HepG2 (cell line): Measurements from ENCODE around the gene NEURL1B. TPM values are rescaled to one million over a fixed set of nuclear protein-coding genes. Genes with fewer than 3 reads are reported as not detected.

Experiments used
- BORCS8-MEF2B ChIP-seq: sonication (generic); formaldehyde crosslinking; IDR thresholded peaks from 2 replicates; pipeline ENCODE4 v1.8.0; 2022; ENCODE audit warnings: mild to moderate bottlenecking, missing genetic modification reagents
- CEBPG ChIP-seq: IDR thresholded peaks from 2 replicates; pipeline ENCODE4 v1.6.1; 2016
- CHD2 ChIP-seq: IDR thresholded peaks from 2 replicates; pipeline ENCODE4 v1.6.1; 2011; ENCODE audit warnings: low read depth, low read length, improper control_type of control experiment
- HDAC2 ChIP-seq: sonication (generic); formaldehyde crosslinking; IDR thresholded peaks from 2 replicates; pipeline ENCODE4 v1.4.0; 2020; ENCODE audit warnings: missing genetic modification reagents
- HIVEP1 ChIP-seq: sonication (generic); formaldehyde crosslinking; IDR thresholded peaks from 2 replicates; pipeline ENCODE4 v1.4.0; 2020; ENCODE audit warnings: mild to moderate bottlenecking, missing genetic modification reagents
- LCORL ChIP-seq, 2 experiments: fragments of 450-650 bp in 1 of 2; sonication (generic) in 1 of 2; formaldehyde crosslinking in 1 of 2; IDR thresholded peaks; 2 replicates each; pipeline versions ENCODE4 v1.5.0 to v1.6.1; 2017 to 2020; ENCODE audit warnings: antibody characterized with exemption in 1 of 2, missing genetic modification reagents in 1 of 2
- MTA1 ChIP-seq: sonication (generic); formaldehyde crosslinking; IDR thresholded peaks from 2 replicates; pipeline ENCODE4 v1.4.0; 2020; ENCODE audit warnings: missing genetic modification reagents, mild to moderate bottlenecking, borderline replicate concordance
- NR1H2 ChIP-seq: sonication (generic); formaldehyde crosslinking; IDR thresholded peaks from 2 replicates; pipeline ENCODE4 v1.8.1; 2022; ENCODE audit warnings: low read depth, missing genetic modification reagents, borderline replicate concordance
- POGZ ChIP-seq: sonication (generic); formaldehyde crosslinking; IDR thresholded peaks from 2 replicates; pipeline ENCODE4 v1.4.0; 2020; ENCODE audit warnings: mild to moderate bottlenecking, missing genetic modification reagents
- SALL1 ChIP-seq: sonication (generic); formaldehyde crosslinking; IDR thresholded peaks from 2 replicates; pipeline ENCODE4 v1.8.0; 2022; ENCODE audit warnings: mild to moderate bottlenecking, missing genetic modification reagents
- ZBTB7A ChIP-seq: sonication (generic); formaldehyde crosslinking; IDR thresholded peaks from 2 replicates; pipeline ENCODE4 v1.8.0; 2022; ENCODE audit warnings: mild to moderate bottlenecking, missing genetic modification reagents
- ZNF230 ChIP-seq: sonication (generic); formaldehyde crosslinking; IDR thresholded peaks from 2 replicates; pipeline ENCODE4 v1.4.0; 2020; ENCODE audit warnings: mild to moderate bottlenecking, missing genetic modification reagents
- polyA plus RNA-seq, 8 experiments: library from polyadenylated mRNA; depleted of rRNA in 3 of 8; stranded (reverse) in 7 of 8; unstranded in 1 of 8; fragments of >200 nt; fragmentation: Illumina TruSeq in 4 of 8; extraction: Trizol in 4 of 8; gene quantifications; 2 replicates each; pipeline versions ENCODE4 v1.2.1 to v1.2.3, GENCODE V29; 2011 to 2016; ENCODE audit warnings: low read depth in 4 of 8, missing spikeins in 1 of 8, mixed read lengths in 1 of 8; ENCODE audit not compliant: insufficient read depth in 1 of 8
- total RNA-seq, 5 experiments: library from RNA; depleted of rRNA; stranded (reverse); fragments of >200 nt; fragmentation: Illumina TruSeq; extraction: Trizol; gene quantifications; 2 replicates each; pipeline ENCODE4 v1.2.3, GENCODE V29; 2016; ENCODE audit warnings: low read depth in 1 of 5
- TF ChIP-seq, protein P1 (sequence below): sonication (generic); formaldehyde crosslinking; IDR thresholded peaks from 2 replicates; pipeline ENCODE4 v1.5.1; 2020; ENCODE audit warnings: mild to moderate bottlenecking, missing genetic modification reagents, borderline replicate concordance
- TF ChIP-seq, protein P2 (sequence below): IDR thresholded peaks from 2 replicates; pipeline ENCODE4 v1.4.0; 2020; ENCODE audit warnings: mild to moderate bottlenecking, missing genetic modification reagents
- TF ChIP-seq, protein P3 (sequence below): IDR thresholded peaks from 2 replicates; pipeline ENCODE4 v1.6.1; 2018; ENCODE audit warnings: missing genetic modification reagents
- TF ChIP-seq, protein P4 (sequence below): IDR thresholded peaks from 2 replicates; pipeline ENCODE4 v1.6.1; 2016; ENCODE audit warnings: low read depth, borderline replicate concordance

The NEURL1B gene
- total and polyA plus RNA-seq, 2 of the 13 experiments (the other 11 are each of a cell fraction or from before 2014, with no cell fraction given) = 0.09 to 0.13 TPM

DNA sequence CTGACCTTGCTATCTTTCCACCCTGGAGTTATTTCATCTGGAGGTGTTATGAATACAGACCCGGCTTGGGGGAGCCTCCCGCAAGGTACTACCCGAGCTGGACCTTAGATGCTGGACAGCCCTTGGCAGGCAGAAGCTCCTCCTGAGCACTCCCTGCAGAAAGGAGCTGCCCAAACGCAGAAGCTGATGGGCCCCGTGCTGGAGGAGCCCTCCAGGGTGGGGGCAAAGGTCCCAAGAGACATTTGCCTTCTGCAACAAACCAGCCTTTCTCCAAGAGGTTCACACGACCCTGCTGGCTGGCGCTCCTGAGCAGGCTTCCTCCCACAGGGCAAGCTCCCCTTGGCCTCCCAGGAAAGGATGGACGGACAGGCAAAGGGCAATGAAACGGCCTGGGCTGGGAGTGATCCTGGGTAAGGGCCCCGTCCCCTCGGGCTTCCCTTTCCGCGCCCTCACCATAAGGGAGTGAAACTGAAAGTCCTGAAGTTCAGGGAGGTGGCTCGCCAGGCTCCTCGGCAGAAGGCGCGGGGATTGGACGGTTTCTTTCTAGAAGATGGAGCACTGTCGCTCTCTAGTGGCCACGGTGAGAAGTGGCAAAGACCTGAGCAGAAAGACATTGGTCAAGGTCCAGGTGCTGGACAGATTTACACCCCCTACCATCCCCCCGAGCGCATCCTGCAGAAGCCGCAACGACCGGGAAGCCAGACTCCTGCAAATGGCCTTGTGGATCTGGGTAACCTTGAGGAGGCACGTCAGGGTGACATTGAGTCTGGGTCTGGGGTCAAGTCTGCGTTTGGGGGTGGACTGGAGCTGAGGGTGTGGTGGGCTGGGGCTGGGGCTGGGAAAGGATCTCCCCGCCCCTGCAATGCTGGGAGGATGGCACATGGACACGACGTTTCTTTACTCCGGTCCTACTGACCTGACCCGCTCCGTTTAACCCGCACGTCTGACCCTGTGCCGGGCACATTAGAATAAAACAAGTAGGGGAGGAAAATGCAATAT is 56.4 kb downstream of the NEURL1B start (continued):
- TF ChIP-seq LCORL (IDR thresholded peaks at IDR 0.05) (no peak), LCORL (CRISPR knock-in tag; IDR thresholded peaks at IDR 0.05) (peak; percentile 73), ZNF230 (0 out of 2 replicates have a peak, but pooled peaks have one; percentile 54), ZBTB7A (0 out of 2 replicates have a peak, but pooled peaks have one; percentile 30), HDAC2 (CRISPR knock-in tag) (peak; percentile 31; the same call in 1 of the 2 replicates), BORCS8-MEF2B (CRISPR knock-in tag) (peak; percentile 24; the same call in 1 of the 2 replicates), SALL1 (CRISPR knock-in tag) (peak; percentile 62), CEBPG (CRISPR knock-in tag) (0 out of 2 replicates have a peak, but pooled peaks have one; percentile 27), CHD2 (no peak), POGZ (CRISPR knock-in tag) (no peak), NR1H2 (CRISPR knock-in tag) (no peak), MTA1 (CRISPR knock-in tag) (peak; percentile 60; the same call in 1 of the 2 replicates), HIVEP1 (peak; percentile 67; the same call in 1 of the 2 replicates)
- TF ChIP-seq, protein P1, sequence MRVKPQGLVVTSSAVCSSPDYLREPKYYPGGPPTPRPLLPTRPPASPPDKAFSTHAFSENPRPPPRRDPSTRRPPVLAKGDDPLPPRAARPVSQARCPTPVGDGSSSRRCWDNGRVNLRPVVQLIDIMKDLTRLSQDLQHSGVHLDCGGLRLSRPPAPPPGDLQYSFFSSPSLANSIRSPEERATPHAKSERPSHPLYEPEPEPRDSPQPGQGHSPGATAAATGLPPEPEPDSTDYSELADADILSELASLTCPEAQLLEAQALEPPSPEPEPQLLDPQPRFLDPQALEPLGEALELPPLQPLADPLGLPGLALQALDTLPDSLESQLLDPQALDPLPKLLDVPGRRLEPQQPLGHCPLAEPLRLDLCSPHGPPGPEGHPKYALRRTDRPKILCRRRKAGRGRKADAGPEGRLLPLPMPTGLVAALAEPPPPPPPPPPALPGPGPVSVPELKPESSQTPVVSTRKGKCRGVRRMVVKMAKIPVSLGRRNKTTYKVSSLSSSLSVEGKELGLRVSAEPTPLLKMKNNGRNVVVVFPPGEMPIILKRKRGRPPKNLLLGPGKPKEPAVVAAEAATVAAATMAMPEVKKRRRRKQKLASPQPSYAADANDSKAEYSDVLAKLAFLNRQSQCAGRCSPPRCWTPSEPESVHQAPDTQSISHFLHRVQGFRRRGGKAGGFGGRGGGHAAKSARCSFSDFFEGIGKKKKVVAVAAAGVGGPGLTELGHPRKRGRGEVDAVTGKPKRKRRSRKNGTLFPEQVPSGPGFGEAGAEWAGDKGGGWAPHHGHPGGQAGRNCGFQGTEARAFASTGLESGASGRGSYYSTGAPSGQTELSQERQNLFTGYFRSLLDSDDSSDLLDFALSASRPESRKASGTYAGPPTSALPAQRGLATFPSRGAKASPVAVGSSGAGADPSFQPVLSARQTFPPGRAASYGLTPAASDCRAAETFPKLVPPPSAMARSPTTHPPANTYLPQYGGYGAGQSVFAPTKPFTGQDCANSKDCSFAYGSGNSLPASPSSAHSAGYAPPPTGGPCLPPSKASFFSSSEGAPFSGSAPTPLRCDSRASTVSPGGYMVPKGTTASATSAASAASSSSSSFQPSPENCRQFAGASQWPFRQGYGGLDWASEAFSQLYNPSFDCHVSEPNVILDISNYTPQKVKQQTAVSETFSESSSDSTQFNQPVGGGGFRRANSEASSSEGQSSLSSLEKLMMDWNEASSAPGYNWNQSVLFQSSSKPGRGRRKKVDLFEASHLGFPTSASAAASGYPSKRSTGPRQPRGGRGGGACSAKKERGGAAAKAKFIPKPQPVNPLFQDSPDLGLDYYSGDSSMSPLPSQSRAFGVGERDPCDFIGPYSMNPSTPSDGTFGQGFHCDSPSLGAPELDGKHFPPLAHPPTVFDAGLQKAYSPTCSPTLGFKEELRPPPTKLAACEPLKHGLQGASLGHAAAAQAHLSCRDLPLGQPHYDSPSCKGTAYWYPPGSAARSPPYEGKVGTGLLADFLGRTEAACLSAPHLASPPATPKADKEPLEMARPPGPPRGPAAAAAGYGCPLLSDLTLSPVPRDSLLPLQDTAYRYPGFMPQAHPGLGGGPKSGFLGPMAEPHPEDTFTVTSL (CRISPR knock-in tag) = 0 out of 2 replicates have a peak, but pooled peaks have one; percentile 38
- TF ChIP-seq, protein P2, sequence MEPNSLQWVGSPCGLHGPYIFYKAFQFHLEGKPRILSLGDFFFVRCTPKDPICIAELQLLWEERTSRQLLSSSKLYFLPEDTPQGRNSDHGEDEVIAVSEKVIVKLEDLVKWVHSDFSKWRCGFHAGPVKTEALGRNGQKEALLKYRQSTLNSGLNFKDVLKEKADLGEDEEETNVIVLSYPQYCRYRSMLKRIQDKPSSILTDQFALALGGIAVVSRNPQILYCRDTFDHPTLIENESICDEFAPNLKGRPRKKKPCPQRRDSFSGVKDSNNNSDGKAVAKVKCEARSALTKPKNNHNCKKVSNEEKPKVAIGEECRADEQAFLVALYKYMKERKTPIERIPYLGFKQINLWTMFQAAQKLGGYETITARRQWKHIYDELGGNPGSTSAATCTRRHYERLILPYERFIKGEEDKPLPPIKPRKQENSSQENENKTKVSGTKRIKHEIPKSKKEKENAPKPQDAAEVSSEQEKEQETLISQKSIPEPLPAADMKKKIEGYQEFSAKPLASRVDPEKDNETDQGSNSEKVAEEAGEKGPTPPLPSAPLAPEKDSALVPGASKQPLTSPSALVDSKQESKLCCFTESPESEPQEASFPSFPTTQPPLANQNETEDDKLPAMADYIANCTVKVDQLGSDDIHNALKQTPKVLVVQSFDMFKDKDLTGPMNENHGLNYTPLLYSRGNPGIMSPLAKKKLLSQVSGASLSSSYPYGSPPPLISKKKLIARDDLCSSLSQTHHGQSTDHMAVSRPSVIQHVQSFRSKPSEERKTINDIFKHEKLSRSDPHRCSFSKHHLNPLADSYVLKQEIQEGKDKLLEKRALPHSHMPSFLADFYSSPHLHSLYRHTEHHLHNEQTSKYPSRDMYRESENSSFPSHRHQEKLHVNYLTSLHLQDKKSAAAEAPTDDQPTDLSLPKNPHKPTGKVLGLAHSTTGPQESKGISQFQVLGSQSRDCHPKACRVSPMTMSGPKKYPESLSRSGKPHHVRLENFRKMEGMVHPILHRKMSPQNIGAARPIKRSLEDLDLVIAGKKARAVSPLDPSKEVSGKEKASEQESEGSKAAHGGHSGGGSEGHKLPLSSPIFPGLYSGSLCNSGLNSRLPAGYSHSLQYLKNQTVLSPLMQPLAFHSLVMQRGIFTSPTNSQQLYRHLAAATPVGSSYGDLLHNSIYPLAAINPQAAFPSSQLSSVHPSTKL = 0 out of 2 replicates have a peak, but pooled peaks have one; percentile 18
- TF ChIP-seq, protein P3, sequence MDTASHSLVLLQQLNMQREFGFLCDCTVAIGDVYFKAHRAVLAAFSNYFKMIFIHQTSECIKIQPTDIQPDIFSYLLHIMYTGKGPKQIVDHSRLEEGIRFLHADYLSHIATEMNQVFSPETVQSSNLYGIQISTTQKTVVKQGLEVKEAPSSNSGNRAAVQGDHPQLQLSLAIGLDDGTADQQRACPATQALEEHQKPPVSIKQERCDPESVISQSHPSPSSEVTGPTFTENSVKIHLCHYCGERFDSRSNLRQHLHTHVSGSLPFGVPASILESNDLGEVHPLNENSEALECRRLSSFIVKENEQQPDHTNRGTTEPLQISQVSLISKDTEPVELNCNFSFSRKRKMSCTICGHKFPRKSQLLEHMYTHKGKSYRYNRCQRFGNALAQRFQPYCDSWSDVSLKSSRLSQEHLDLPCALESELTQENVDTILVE (CRISPR knock-in tag) = 0 out of 2 replicates have a peak, but pooled peaks have one; percentile 16
- TF ChIP-seq, protein P4, sequence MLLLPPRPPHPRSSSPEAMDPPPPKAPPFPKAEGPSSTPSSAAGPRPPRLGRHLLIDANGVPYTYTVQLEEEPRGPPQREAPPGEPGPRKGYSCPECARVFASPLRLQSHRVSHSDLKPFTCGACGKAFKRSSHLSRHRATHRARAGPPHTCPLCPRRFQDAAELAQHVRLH = 0 out of 2 replicates have a peak, but pooled peaks have one; percentile 56
